IMR-90 (cell line): ENCODE data around the gene MAPKAPK5. TPM values are rescaled to one million over a fixed set of nuclear protein-coding genes. Genes with fewer than 3 reads are reported as not detected.
A peak's percentile ranks its signal among the peaks of the same experiment; 100 is the strongest.

Experiments
- ATAC-seq: fragments of 200-7000 bp; cut with Tn5 transposase; 2 replicates; pipeline ENCODE4 v1.9.1; 2020; ENCODE audit warnings: low read depth, mild to moderate bottlenecking, moderate library complexity
- BruUV-seq: library from RNA; stranded (reverse); fragments of 400-500 nt; replicated peaks from 2 replicates; lab custom pipeline; 2021; lab: Mats Ljungman, UMichigan
- CTCF ChIA-PET: fragments of 300-600 bp; formaldehyde crosslinking; extraction: SDS; loops from one replicate; lab custom pipeline; 2021; ENCODE audit warnings: antibody characterized with exemption; lab: Yijun Ruan, JAX
- POLR2A ChIA-PET: fragments of 300-600 bp; sonication (Branson Sonifier 250); formaldehyde crosslinking; loops from one replicate; lab custom pipeline; 2022; ENCODE audit warnings: antibody characterized with exemption; ENCODE audit not compliant: unreplicated experiment; lab: Charles Lee
- DNase-seq: peaks from one replicate; pipeline ENCODE4 v3.0.0; 2013
- H2AFZ ChIP-seq: replicated peaks from 2 replicates; pipeline ENCODE3; 2013; ENCODE audit warnings: low read length, mild to moderate bottlenecking; ENCODE audit not compliant: poor library complexity
- H2AK5ac ChIP-seq: 2 replicates; pipeline ENCODE4 v1.6.1; 2013; ENCODE audit warnings: low read depth, low read length, inconsistent platforms
- H2AK9ac ChIP-seq: replicated peaks from 2 replicates; pipeline ENCODE3; 2013; ENCODE audit warnings: mild to moderate bottlenecking, low read depth, low read length, moderate library complexity; ENCODE audit not compliant: poor library complexity
- H2BK120ac ChIP-seq: 2 replicates; pipeline ENCODE4 v1.6.1; 2013; ENCODE audit warnings: low read depth, low read length, inconsistent platforms
- H2BK15ac ChIP-seq: 3 replicates; pipeline ENCODE4 v1.6.1; 2013; ENCODE audit warnings: low read depth, low read length, inconsistent platforms
- H2BK20ac ChIP-seq: 2 replicates; pipeline ENCODE4 v1.6.1; 2013; ENCODE audit warnings: low read depth, mild to moderate bottlenecking, inconsistent platforms, low read length, moderate library complexity
- H2BK5ac ChIP-seq: 2 replicates; pipeline ENCODE4 v1.6.1; 2013; ENCODE audit warnings: mild to moderate bottlenecking, low read depth, low read length, inconsistent platforms; ENCODE audit not compliant: poor library complexity, severe bottlenecking
- H3K14ac ChIP-seq: replicated peaks from 2 replicates; pipeline ENCODE4 v1.6.1; 2013; ENCODE audit warnings: low read depth, low read length, inconsistent platforms
- H3K18ac ChIP-seq: 2 replicates; pipeline ENCODE4 v1.6.1; 2013; ENCODE audit warnings: low read depth, low read length, control low read depth
- H3K23ac ChIP-seq: 2 replicates; pipeline ENCODE4 v1.6.1; 2013; ENCODE audit warnings: low read depth, low read length, inconsistent platforms
- H3K27ac ChIP-seq: 2 replicates; pipeline ENCODE4 v1.5.1; 2013; ENCODE audit warnings: mild to moderate bottlenecking, control low read depth, low read length; ENCODE audit not compliant: insufficient read depth
- H3K27me3 ChIP-seq: 2 replicates; pipeline ENCODE4 v1.6.1; 2013; ENCODE audit warnings: low read length; ENCODE audit not compliant: control insufficient read depth, insufficient read depth
- H3K36me3 ChIP-seq: 2 replicates; pipeline ENCODE4 v1.6.1; 2013; ENCODE audit warnings: low read length, mixed read lengths; ENCODE audit not compliant: control insufficient read depth, insufficient read depth
- H3K4ac ChIP-seq: 2 replicates; pipeline ENCODE4 v1.6.1; 2013; ENCODE audit warnings: low read depth, low read length, inconsistent platforms
- H3K4me1 ChIP-seq: 2 replicates; pipeline ENCODE4 v1.6.1; 2013; ENCODE audit warnings: low read length, mixed read lengths; ENCODE audit not compliant: control insufficient read depth, insufficient read depth
- H3K4me2 ChIP-seq: 2 replicates; pipeline ENCODE4 v1.6.1; 2013; ENCODE audit warnings: low read depth, mild to moderate bottlenecking, control low read depth, low read length, moderate library complexity
- H3K4me3 ChIP-seq: 2 replicates; pipeline ENCODE4 v1.5.1; 2013; ENCODE audit warnings: low read depth, mild to moderate bottlenecking, control low read depth, low read length, moderate library complexity; ENCODE audit not compliant: insufficient read depth
- H3K56ac ChIP-seq: 2 replicates; pipeline ENCODE4 v1.6.1; 2013; ENCODE audit warnings: low read length, inconsistent platforms; ENCODE audit not compliant: insufficient read depth; ENCODE audit errors: extremely low read depth
- H3K79me1 ChIP-seq, 2 experiments: 2 replicates each; pipeline ENCODE4 v1.6.1; 2013; ENCODE audit warnings: low read length in 2 of 2, inconsistent platforms in 1 of 2, low read depth in 1 of 2
- H3K9ac ChIP-seq: 2 replicates; pipeline ENCODE4 v1.6.1; 2013; ENCODE audit warnings: low read depth, low read length, control low read depth
- H3K9me1 ChIP-seq: 2 replicates; pipeline ENCODE4 v1.6.1; 2013; ENCODE audit warnings: low read length, inconsistent platforms; ENCODE audit not compliant: insufficient read depth
- H3K9me3 ChIP-seq: 2 replicates; pipeline ENCODE4 v1.6.1; 2013; ENCODE audit warnings: low read length; ENCODE audit not compliant: control insufficient read depth, insufficient read depth
- H4K20me1 ChIP-seq: 2 replicates; pipeline ENCODE4 v1.6.1; 2013; ENCODE audit warnings: low read length, inconsistent platforms; ENCODE audit not compliant: insufficient read depth
- H4K5ac ChIP-seq: 2 replicates; pipeline ENCODE4 v1.6.1; 2013; ENCODE audit warnings: mild to moderate bottlenecking, low read depth, low read length, control low read depth
- H4K8ac ChIP-seq, 2 experiments: 2 replicates each; pipeline ENCODE4 v1.6.1; 2013; ENCODE audit warnings: low read depth in 2 of 2, low read length in 2 of 2, control low read depth in 1 of 2, inconsistent platforms in 1 of 2
- H4K91ac ChIP-seq: 2 replicates; pipeline ENCODE4 v1.6.1; 2013; ENCODE audit warnings: low read depth, low read length, inconsistent platforms; ENCODE audit not compliant: insufficient read depth
- CHD1 ChIP-seq: IDR thresholded peaks from 2 replicates; pipeline ENCODE4 v1.6.1; 2012; ENCODE audit warnings: low read depth, low read length, improper control_type of control experiment
- MAFK ChIP-seq: IDR thresholded peaks from 2 replicates; pipeline ENCODE4 v1.6.1; 2012; ENCODE audit warnings: low read depth, low read length, improper control_type of control experiment
- SMC3 ChIP-seq: fragments of 150-350 bp; IDR thresholded peaks from 2 replicates; pipeline ENCODE4 v1.6.1; 2016; ENCODE audit warnings: low read depth, mild to moderate bottlenecking, antibody characterized with exemption, low read length, moderate library complexity
- WGBS, 2 experiments: methylation state at CpG; one replicate each; pipeline versions ENCODE4 v1.1.5 to v1.1.7; 2013; ENCODE audit warnings: missing lambda C conversion rate in 2 of 2; ENCODE audit not compliant: insufficient read length in 1 of 2; ENCODE audit errors: extremely low coverage in 2 of 2; 5-methylcytosine and 5-hydroxymethylcytosine counted together
- dilution Hi-C: fragments of 300-500 bp; cut with HindIII; formaldehyde crosslinking; loops from one replicate; pipeline ENCODE4 v1.14.3; 2018; ENCODE audit warnings: low sequenced_read_pairs; ENCODE audit not compliant: unreplicated experiment
- in situ Hi-C: fragments of 300-500 bp; cut with MboI; formaldehyde crosslinking; loops from 3 replicates; pipeline ENCODE4 v1.14.3; 2019; ENCODE audit warnings: low sequenced_read_pairs, inconsistent platforms, mixed read lengths
- intact Hi-C: fragments of 100-400 bp; cut with micrococcal nuclease; formaldehyde crosslinking; loops from 2 replicates; pipeline ENCODE4 v1.10.0; 2022
- polyA plus RNA-seq, 3 experiments: library from polyadenylated mRNA; depleted of rRNA; stranded (reverse); fragments of >200 nt; gene quantifications; 2 replicates each; pipeline ENCODE4 v1.2.3, GENCODE V29; 2012; ENCODE audit warnings: low replicate concordance in 1 of 3
- total RNA-seq: library from RNA; depleted of rRNA; stranded (reverse); fragments of >200 nt; gene quantifications from 2 replicates; pipeline ENCODE4 v1.2.3, GENCODE V29; 2012
- TF ChIP-seq, protein P1 (sequence below): fragments of 150-350 bp; IDR thresholded peaks from 2 replicates; pipeline ENCODE4 v1.6.1; 2017; ENCODE audit warnings: mild to moderate bottlenecking, antibody characterized with exemption, low read length, low read depth
- TF ChIP-seq, protein P2 (sequence below): fragments of 150-350 bp; IDR thresholded peaks from 2 replicates; pipeline ENCODE4 v1.6.1; 2016; ENCODE audit warnings: low read depth, mild to moderate bottlenecking, low read length, moderate library complexity, borderline replicate concordance

The MAPKAPK5 gene
- total and polyA plus RNA-seq, 2 of the 4 experiments (the other 2 are of a cell fraction) = 35.0 to 44.6 TPM

DNA sequence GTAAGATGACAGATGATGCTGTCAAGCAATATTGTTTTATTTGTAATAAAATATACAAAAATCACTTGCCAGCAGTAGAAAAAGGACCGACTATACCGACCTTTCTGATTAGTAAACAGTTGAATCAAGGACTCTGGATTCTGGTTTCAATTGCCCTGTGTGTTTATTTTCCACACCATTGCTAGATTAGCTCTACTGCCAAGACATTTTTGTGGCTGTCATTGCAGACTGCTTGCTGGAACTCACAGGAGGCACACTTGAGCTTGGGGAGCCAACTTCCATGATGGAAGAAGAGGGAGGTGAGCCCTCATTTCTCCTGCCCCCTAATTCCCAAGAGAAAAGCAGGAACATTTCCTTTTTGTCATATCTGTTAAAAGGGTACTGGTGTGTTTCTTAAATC lies 51.3 kb downstream of the MAPKAPK5 start:
- Histone ChIP-seq H2AFZ (no peak overlapping the region), H2AK9ac (no peak overlapping the region), H2BK20ac (no peak overlapping the region), H2BK15ac (no peak overlapping the region), H3K4me1 (no peaks in the 10 kb centered on the region), H4K5ac (no peak overlapping the region), H3K27me3 (no peaks in the 10 kb centered on the region), H4K20me1 (no peaks in the 10 kb centered on the region; the same call in 1 of the 2 replicates), H3K23ac (no peak overlapping the region), H3K79me1 (peaks cover 0 to 3% of the 10 kb centered on the region in 2 experiments; a peak in 1 of 4 replicates), H3K9me1 (no peaks in the 10 kb centered on the region), H2AK5ac (no peak overlapping the region), H3K9ac (no peak overlapping the region), H2BK5ac (no peak overlapping the region), H3K4ac (no peak overlapping the region), H3K18ac (no peak overlapping the region), H2BK120ac (no peak overlapping the region), H3K9me3 (no peaks in the 10 kb centered on the region), H3K14ac (no peak overlapping the region), H3K27ac (no peak overlapping the region), H3K36me3 (peaks cover 40% of the 10 kb centered on the region), H3K4me3 (no peak overlapping the region), H4K91ac (no peak overlapping the region), H3K4me2 (no peak overlapping the region), H3K56ac (no peak overlapping the region), H4K8ac (no peak overlapping the region)
- DNase-seq (peak; percentile 49), ATAC-seq (peak; percentile 85)
- no CpG with 5 or more reads among the region's 2 CpGs for WGBS, 2 experiments
- TF ChIP-seq CHD1 (no peak), SMC3 (no peak), MAFK (no peak)
- TF ChIP-seq, protein P1, sequence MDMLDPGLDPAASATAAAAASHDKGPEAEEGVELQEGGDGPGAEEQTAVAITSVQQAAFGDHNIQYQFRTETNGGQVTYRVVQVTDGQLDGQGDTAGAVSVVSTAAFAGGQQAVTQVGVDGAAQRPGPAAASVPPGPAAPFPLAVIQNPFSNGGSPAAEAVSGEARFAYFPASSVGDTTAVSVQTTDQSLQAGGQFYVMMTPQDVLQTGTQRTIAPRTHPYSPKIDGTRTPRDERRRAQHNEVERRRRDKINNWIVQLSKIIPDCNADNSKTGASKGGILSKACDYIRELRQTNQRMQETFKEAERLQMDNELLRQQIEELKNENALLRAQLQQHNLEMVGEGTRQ = no peak
- TF ChIP-seq, protein P2, sequence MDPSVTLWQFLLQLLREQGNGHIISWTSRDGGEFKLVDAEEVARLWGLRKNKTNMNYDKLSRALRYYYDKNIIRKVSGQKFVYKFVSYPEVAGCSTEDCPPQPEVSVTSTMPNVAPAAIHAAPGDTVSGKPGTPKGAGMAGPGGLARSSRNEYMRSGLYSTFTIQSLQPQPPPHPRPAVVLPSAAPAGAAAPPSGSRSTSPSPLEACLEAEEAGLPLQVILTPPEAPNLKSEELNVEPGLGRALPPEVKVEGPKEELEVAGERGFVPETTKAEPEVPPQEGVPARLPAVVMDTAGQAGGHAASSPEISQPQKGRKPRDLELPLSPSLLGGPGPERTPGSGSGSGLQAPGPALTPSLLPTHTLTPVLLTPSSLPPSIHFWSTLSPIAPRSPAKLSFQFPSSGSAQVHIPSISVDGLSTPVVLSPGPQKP = no peak
- ChIA-PET POLR2A (no interaction called here), CTCF (no interaction called here)
- BruUV-seq = no TSS peak
- dilution Hi-C loops = no loop called here
- intact Hi-C loops = no loop called here
- in situ Hi-C loops = no loop called here
